ENCODE data around the gene GPER1. TPM values are rescaled to one million over a fixed set of nuclear protein-coding genes. Genes with fewer than 3 reads are reported as not detected.

Gene GPER1
- total and polyA plus RNA-seq, 2 donors, result 0.99 to 3.4 TPM

GRCh38 chr7:1091644-1092027, 3.7 kb downstream of the GPER1 start:
- DNase-seq (ENCODE audit: low read depth in 6 of 9, low spot score in 9 of 9), result no peak

GRCh38 chr7:1092161-1092632, 4.3 kb downstream of the GPER1 start:
- Histone ChIP-seq H3K9me3 (ENCODE audit: control insufficient read depth in 2 of 2, insufficient read depth in 1 of 2, low read length in 1 of 2) (no peaks in the 10 kb centered on the region), H3K27ac (ENCODE audit: low read depth in 1 of 2, low read length in 1 of 2) (no peak overlapping the region), H3K36me3 (ENCODE audit: control insufficient read depth in 2 of 2, insufficient read depth in 2 of 2, low read length in 1 of 2) (no peaks in the 10 kb centered on the region), H3K27me3 (ENCODE audit: control insufficient read depth in 2 of 2, insufficient read depth in 1 of 2, low read length in 1 of 2) (peaks cover 2% of the 10 kb centered on the region in 2 donors), H3K4me3 (ENCODE audit: low read length in 2 of 2) (no peak overlapping the region), H3K4me1 (ENCODE audit: control insufficient read depth in 2 of 2, insufficient read depth in 2 of 2, low read length in 2 of 2) (peaks cover 0 to 17% of the 10 kb centered on the region in 2 donors)
- DNase-seq (ENCODE audit: low read depth in 6 of 9, low spot score in 9 of 9), result no peak
- WGBS, result 99% methylated on average over 40 of the region's 40 CpGs

More at GRCh38 chr7:1091644-1092027, 3.7 kb downstream of the GPER1 start:
- Histone ChIP-seq H3K4me1 (ENCODE audit: control insufficient read depth in 2 of 2, insufficient read depth in 2 of 2, low read length in 2 of 2) (peaks cover 5 to 20% of the 10 kb centered on the region in 2 donors), H3K9me3 (ENCODE audit: control insufficient read depth in 2 of 2, insufficient read depth in 1 of 2, low read length in 1 of 2) (no peaks in the 10 kb centered on the region), H3K4me3 (ENCODE audit: low read length in 2 of 2) (no peak overlapping the region), H3K36me3 (ENCODE audit: control insufficient read depth in 2 of 2, insufficient read depth in 2 of 2, low read length in 1 of 2) (no peaks in the 10 kb centered on the region), H3K27ac (ENCODE audit: low read depth in 1 of 2, low read length in 1 of 2) (no peak overlapping the region), H3K27me3 (ENCODE audit: control insufficient read depth in 2 of 2, insufficient read depth in 1 of 2, low read length in 1 of 2) (peaks cover 2% of the 10 kb centered on the region in 2 donors)
- 98% methylated on average over 18 of the region's 18 CpGs for WGBS

- H3K27me3 ChIP-seq (ENCODE audit: control insufficient read depth in 2 of 2, insufficient read depth in 1 of 2, low read length in 1 of 2), result peaks cover under 1 to 2% of the 10 kb centered on the region in 2 donors
- H3K4me3 ChIP-seq (ENCODE audit: low read length in 2 of 2), result no peak overlapping the region
- no peaks in the 10 kb centered on the region for H3K36me3 ChIP-seq (ENCODE audit: control insufficient read depth in 2 of 2, insufficient read depth in 2 of 2, low read length in 1 of 2)
- 96% methylated on average over 40 of the region's 40 CpGs for WGBS
- H3K27ac ChIP-seq (ENCODE audit: low read depth in 1 of 2, low read length in 1 of 2), result no peak overlapping the region
- no peak for DNase-seq (ENCODE audit: low read depth in 6 of 9, low spot score in 9 of 9)
- no peaks in the 10 kb centered on the region for H3K9me3 ChIP-seq (ENCODE audit: control insufficient read depth in 2 of 2, insufficient read depth in 1 of 2, low read length in 1 of 2)
- H3K4me1 ChIP-seq (ENCODE audit: control insufficient read depth in 2 of 2, insufficient read depth in 2 of 2, low read length in 2 of 2), result peaks cover 0 to 12% of the 10 kb centered on the region in 2 donors
These were observed 5.0 kb downstream of the GPER1 start for GRCh38 chr7:1092806-1093501.

GRCh38 chr7:1093502-1093843, 5.6 kb downstream of the GPER1 start:
- no peak for DNase-seq (ENCODE audit: low read depth in 6 of 9, low spot score in 9 of 9)
- Histone ChIP-seq H3K27me3 (ENCODE audit: control insufficient read depth in 2 of 2, insufficient read depth in 1 of 2, low read length in 1 of 2) (peaks cover 0 to 2% of the 10 kb centered on the region in 2 donors), H3K4me3 (ENCODE audit: low read length in 2 of 2) (no peak overlapping the region), H3K4me1 (ENCODE audit: control insufficient read depth in 2 of 2, insufficient read depth in 2 of 2, low read length in 2 of 2) (peaks cover 0 to 10% of the 10 kb centered on the region in 2 donors), H3K27ac (ENCODE audit: low read depth in 1 of 2, low read length in 1 of 2) (no peak overlapping the region), H3K36me3 (ENCODE audit: control insufficient read depth in 2 of 2, insufficient read depth in 2 of 2, low read length in 1 of 2) (no peaks in the 10 kb centered on the region), H3K9me3 (ENCODE audit: control insufficient read depth in 2 of 2, insufficient read depth in 1 of 2, low read length in 1 of 2) (peaks cover 0 to 1% of the 10 kb centered on the region in 2 donors)
- WGBS, result 94% methylated on average over 14 of the region's 14 CpGs

GRCh38 chr7:1093916-1094508, 6.1 kb downstream of the GPER1 start:
- WGBS, result 97% methylated on average over 20 of the region's 20 CpGs
- Histone ChIP-seq H3K9me3 (ENCODE audit: control insufficient read depth in 2 of 2, insufficient read depth in 1 of 2, low read length in 1 of 2) (peaks cover 0 to 1% of the 10 kb centered on the region in 2 donors), H3K4me3 (ENCODE audit: low read length in 2 of 2) (no peak overlapping the region), H3K36me3 (ENCODE audit: control insufficient read depth in 2 of 2, insufficient read depth in 2 of 2, low read length in 1 of 2) (no peaks in the 10 kb centered on the region), H3K27me3 (ENCODE audit: control insufficient read depth in 2 of 2, insufficient read depth in 1 of 2, low read length in 1 of 2) (no peaks in the 10 kb centered on the region), H3K4me1 (ENCODE audit: control insufficient read depth in 2 of 2, insufficient read depth in 2 of 2, low read length in 2 of 2) (peaks cover 0 to 10% of the 10 kb centered on the region in 2 donors), H3K27ac (ENCODE audit: low read depth in 1 of 2, low read length in 1 of 2) (no peak overlapping the region)
- DNase-seq (ENCODE audit: low read depth in 6 of 9, low spot score in 9 of 9), result no peak

- Histone ChIP-seq H3K4me1 (ENCODE audit: control insufficient read depth in 2 of 2, insufficient read depth in 2 of 2, low read length in 2 of 2) (peaks cover 0 to 10% of the 10 kb centered on the region in 2 donors), H3K4me3 (ENCODE audit: low read length in 2 of 2) (no peak overlapping the region), H3K27ac (ENCODE audit: low read depth in 1 of 2, low read length in 1 of 2) (no peak overlapping the region), H3K9me3 (ENCODE audit: control insufficient read depth in 2 of 2, insufficient read depth in 1 of 2, low read length in 1 of 2) (peaks cover 0 to 1% of the 10 kb centered on the region in 2 donors), H3K27me3 (ENCODE audit: control insufficient read depth in 2 of 2, insufficient read depth in 1 of 2, low read length in 1 of 2) (no peaks in the 10 kb centered on the region), H3K36me3 (ENCODE audit: control insufficient read depth in 2 of 2, insufficient read depth in 2 of 2, low read length in 1 of 2) (no peaks in the 10 kb centered on the region)
- 97% methylated on average over 14 of the region's 14 CpGs for WGBS
- DNase-seq (ENCODE audit: low read depth in 6 of 9, low spot score in 9 of 9), result no peak
These were observed 7.0 kb downstream of the GPER1 start for GRCh38 chr7:1094870-1095269.

GRCh38 chr7:1095621-1096155, 7.8 kb downstream of the GPER1 start:
- no peak for DNase-seq (ENCODE audit: low read depth in 6 of 9, low spot score in 9 of 9)
- Histone ChIP-seq H3K27ac (ENCODE audit: low read depth in 1 of 2, low read length in 1 of 2) (no peak overlapping the region), H3K4me1 (ENCODE audit: control insufficient read depth in 2 of 2, insufficient read depth in 2 of 2, low read length in 2 of 2) (peaks cover 0 to 16% of the 10 kb centered on the region in 2 donors), H3K36me3 (ENCODE audit: control insufficient read depth in 2 of 2, insufficient read depth in 2 of 2, low read length in 1 of 2) (no peaks in the 10 kb centered on the region), H3K27me3 (ENCODE audit: control insufficient read depth in 2 of 2, insufficient read depth in 1 of 2, low read length in 1 of 2) (no peaks in the 10 kb centered on the region), H3K4me3 (ENCODE audit: low read length in 2 of 2) (no peak overlapping the region), H3K9me3 (ENCODE audit: control insufficient read depth in 2 of 2, insufficient read depth in 1 of 2, low read length in 1 of 2) (peaks cover 0 to 1% of the 10 kb centered on the region in 2 donors)
- 94% methylated on average over 23 of the region's 23 CpGs for WGBS

- 96% methylated on average over 44 of the region's 44 CpGs for WGBS
- DNase-seq (ENCODE audit: low read depth in 6 of 9, low spot score in 9 of 9), result no peak
- peaks cover 0 to 22% of the 10 kb centered on the region in 2 donors for H3K4me1 ChIP-seq (ENCODE audit: control insufficient read depth in 2 of 2, insufficient read depth in 2 of 2, low read length in 2 of 2)
- no peak overlapping the region for H3K4me3 ChIP-seq (ENCODE audit: low read length in 2 of 2)
- H3K9me3 ChIP-seq (ENCODE audit: control insufficient read depth in 2 of 2, insufficient read depth in 1 of 2, low read length in 1 of 2), result peaks cover 0 to 1% of the 10 kb centered on the region in 2 donors
- no peak overlapping the region for H3K27ac ChIP-seq (ENCODE audit: low read depth in 1 of 2, low read length in 1 of 2)
- H3K27me3 ChIP-seq (ENCODE audit: control insufficient read depth in 2 of 2, insufficient read depth in 1 of 2, low read length in 1 of 2), result no peaks in the 10 kb centered on the region
- no peaks in the 10 kb centered on the region for H3K36me3 ChIP-seq (ENCODE audit: control insufficient read depth in 2 of 2, insufficient read depth in 2 of 2, low read length in 1 of 2)
These were observed 8.5 kb downstream of the GPER1 start for GRCh38 chr7:1096156-1097119.

Measured in thymus (tissue), 11 donors.